Middle frontal gyrus (tissue), 1 donor: ENCODE measurements around the gene MOGAT3.
"Not testable (repeated sequence)": the region's sequence is repeated elsewhere in the genome, so short reads cannot be mapped to it uniquely, and the experiment has no call there.

Experiments used
- DNase-seq: peaks from one replicate; pipeline ENCODE4 v3.0.0-alpha.2; 2015; ENCODE audit warnings: low spot score; ENCODE audit errors: extremely low spot score

Gene MOGAT3

DNA sequence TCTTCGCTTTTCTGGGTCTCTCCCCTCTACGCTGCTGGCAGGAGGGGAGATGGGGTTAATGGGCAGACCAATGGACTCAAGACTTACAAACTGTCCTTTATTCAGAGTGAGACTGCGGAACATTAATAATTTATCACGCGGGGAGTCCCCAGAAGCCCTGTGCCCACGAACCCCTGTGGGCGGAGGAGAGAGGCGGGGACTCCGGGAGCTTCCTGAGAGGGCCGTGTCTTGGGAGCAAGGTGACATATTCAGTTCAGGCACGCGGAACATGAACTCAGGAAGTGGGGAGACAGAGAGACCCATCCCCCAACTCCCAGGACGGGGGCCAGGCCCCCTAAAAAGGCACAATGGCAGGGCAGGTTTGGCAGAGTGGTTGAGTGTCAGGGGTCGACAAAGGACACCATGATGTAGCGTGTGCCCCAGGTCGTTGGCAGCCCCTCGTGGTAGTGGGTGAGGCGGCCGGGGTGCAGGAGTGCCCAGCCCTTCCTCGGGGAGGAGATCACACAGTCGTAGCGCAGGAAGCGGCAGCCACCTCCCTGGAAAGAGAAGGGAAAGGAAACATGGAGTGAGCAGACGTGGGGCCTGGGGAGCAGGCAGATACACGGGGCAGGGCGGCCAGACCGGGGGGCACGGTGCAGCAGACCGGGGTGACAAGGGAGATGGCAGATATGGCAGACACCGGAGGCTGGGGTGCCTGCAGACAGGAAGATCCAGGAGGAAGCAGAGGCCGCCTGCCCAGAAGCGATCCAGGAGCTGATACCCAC lies 5.2 kb upstream of the MOGAT3 start:
- no peak for DNase-seq

- DNase-seq: not testable (repeated sequence)
Observed at GRCh38 chr7:101203740-101204738, 3.2 kb upstream of the MOGAT3 start.

- no peak for DNase-seq
Observed at GRCh38 chr7:101202603-101202918, 1.7 kb upstream of the MOGAT3 start.

- DNase-seq: no peak
Observed at GRCh38 chr7:101201695-101202602, 1.1 kb upstream of the MOGAT3 start.

- no peak for DNase-seq
Observed at GRCh38 chr7:101200504-101200861, 353 bp downstream of the MOGAT3 start.

- not testable (repeated sequence) for DNase-seq
Observed at GRCh38 chr7:101199522-101199921, 1.3 kb downstream of the MOGAT3 start.

DNA sequence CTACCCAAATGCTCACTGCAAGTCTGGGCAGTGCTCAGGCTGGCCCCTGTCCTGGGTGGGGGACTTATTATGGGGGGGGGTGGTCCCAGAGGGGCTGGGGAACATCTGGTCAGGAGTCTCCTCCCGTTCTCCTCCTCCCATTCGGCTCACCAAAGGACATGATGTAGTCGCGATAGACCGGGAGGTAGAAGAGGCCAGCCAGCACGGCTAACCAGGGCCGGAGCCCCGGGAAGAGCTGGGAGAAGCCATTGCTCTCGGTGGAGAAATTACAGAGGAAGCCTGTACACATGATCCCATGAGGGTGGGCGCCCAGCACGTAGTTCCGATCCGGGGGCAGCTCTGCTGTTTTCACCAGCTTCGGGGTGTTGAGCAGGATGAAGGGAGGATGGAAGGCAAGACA lies 2.4 kb downstream of the MOGAT3 start:
- DNase-seq: no peak

GRCh38 chr7:101197991-101198390 lies 2.8 kb downstream of the MOGAT3 start:
- no peak for DNase-seq

DNA sequence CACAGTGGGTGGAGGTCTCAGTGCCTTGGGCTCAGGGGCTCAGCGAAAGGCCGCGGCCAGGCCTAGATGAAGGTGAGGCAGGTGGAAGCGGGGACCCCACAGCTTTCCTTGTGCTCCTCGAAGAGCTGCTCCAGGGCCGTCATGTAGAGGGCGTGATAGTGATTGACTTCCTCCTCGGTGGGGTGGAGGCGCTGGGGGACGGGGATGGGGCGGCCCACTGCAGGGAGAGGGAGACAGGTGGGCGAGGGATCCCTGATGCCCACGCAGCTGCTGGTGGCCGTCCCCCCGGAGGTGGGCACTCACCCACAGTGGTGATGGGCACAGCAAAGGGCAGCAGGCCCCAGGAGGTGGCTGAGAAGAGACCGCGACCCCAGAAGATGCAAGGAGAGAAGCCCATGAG lies 5.0 kb downstream of the MOGAT3 start:
- DNase-seq: no peak

DNA sequence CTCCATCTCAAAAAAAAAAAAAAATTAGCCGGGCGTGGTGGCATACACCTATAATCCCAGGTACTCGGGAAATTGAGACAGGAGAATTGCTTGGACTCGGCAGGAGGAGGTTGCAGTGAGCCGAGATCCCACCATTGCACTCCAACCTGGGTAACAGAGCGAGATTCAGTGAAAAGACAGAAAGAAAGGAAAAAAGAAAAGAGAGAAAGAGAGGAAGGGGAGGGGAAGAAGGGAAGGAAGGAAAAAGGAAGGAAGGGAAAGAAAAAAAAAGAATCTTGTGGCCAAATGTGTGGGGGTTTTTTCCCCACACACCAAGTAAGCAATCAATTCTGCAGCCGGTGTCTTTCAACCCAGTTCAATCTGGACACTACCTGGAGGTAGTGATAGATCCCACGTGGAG lies 11.7 kb downstream of the MOGAT3 start:
- DNase-seq: no peak

DNA sequence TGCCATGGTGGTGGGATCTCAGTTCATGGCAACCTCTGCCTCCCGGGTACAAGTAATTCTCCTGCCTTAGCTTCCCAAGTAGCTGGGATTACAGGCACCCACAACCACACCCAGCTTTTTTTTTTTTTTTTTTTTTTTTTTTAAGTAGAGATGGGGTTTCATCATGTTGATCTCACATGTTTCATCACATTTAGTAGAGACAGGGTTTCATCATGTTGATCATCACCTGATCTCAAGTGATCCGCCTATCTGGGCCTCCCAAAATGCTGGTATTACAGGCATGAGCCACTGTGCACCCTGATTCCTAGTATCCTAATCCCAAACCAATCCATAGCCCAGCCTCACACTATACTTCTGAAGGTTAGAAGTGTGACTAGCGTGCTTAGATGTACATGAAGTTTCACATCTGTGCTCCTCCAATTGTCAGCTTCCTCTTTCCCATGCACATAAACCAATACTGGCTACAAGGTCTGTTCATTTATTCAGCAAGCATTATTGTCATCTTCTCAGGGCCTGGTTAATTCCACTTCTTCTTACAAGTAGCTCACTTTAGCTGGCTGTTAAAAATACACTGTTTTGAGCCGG lies 13.9 kb downstream of the MOGAT3 start:
- no peak for DNase-seq

GRCh38 chr7:101186194-101186593 lies 14.6 kb downstream of the MOGAT3 start:
- no peak for DNase-seq

- no peak for DNase-seq
Observed at GRCh38 chr7:101185258-101185839, 15.5 kb downstream of the MOGAT3 start.

DNA sequence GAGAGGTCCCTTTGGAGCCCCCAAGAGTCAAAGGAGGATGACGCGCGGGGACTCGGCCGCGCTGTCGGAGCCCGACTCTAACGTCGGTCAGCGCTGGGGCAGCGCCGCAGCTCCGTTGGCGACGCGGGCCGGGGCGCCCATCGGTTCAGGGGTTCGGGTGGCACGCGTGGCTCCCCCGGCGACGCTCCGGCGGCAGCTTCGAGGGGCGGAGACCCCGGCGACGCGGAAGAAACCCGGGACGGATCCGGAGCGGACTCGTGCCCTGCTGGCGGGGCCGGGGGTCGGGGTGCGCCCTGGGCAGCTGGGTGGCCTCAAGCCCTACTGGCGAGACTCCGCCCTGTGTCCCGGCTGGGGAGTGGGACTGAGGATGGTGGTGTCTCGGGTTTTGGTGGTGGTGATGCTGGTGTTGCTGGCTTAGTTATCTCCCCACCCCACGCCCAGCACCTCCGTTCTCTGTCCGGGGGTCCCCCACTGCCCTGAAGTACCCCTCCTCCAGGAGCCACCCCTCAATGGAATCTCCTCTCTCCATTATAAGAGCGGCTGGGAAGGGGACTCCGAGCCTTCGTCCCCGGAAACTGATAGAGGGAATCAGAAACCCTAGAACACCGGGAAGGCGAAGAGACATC lies 20.6 kb downstream of the MOGAT3 start, which contains the start of gene NAT16:
Gene NAT16 (minus strand): TSS at position 164 of the 626 bp plus-strand sequence. CDS start 5,486 bp downstream, outside the sequence.
- DNase-seq: no peak

GRCh38 chr7:101179713-101180112 lies 21.1 kb downstream of the MOGAT3 start:
- no peak for DNase-seq

DNA sequence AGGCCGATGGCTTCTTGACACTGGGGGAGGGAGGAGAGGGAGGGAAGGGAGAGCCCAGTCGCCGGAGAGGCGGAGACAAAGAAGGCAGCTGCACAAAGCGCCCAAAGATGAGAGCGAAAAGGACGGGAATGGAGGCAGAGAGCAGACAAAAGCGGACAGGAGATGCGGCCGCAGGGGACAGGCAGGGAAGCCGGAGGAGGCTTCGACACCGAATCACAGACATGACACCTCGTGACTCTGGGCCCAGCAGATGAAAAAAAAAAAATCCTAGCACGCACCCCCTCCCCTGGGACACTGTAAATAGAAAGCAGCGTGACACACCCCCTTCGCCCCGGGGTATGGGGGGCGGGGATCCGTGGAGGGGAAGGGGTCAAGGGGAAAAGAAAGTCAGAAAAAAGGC lies 21.7 kb downstream of the MOGAT3 start:
- no peak for DNase-seq

GRCh38 chr7:101177644-101178043 lies 23.2 kb downstream of the MOGAT3 start:
- DNase-seq: no peak

DNA sequence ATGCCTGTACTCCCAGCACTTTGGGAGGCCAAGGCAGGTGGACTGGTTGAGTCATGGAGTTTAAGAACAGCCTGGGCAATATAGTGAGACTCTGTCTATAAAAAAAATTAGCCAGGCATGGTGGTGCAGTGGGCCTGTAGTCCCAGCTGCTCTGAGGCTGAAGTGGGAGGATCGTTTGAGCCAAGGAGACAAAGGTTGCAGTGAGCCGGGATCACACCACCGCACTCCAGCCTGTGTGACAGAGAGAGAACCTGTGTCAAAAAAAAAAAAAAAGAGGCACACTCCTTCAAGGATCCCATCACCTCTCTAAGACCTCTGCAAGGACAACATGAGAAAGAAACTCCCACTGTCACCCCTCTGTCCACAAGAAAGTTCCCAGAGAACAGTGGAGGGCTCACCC lies 25.2 kb downstream of the MOGAT3 start:
- DNase-seq: no peak

GRCh38 chr7:101174322-101174854 lies 26.4 kb downstream of the MOGAT3 start:
- DNase-seq: no peak

- DNase-seq: no peak
Observed at GRCh38 chr7:101173752-101174244, 27.0 kb downstream of the MOGAT3 start.
